PC-9 (cell line): ENCODE data around the gene KLHL17. TPM values are rescaled to one million over a fixed set of nuclear protein-coding genes. Genes with fewer than 3 reads are reported as not detected.
"Not testable (repeated sequence)": the region's sequence is repeated elsewhere in the genome, so short reads cannot be mapped to it uniquely, and the experiment has no call there.

Experiments used
- BruUV-seq: library from RNA; stranded (reverse); fragments of 400-500 nt; replicated peaks from 2 replicates; lab custom pipeline; 2021; lab: Mats Ljungman, UMichigan
- CTCF ChIA-PET: fragments of 300-600 bp; sonication (Branson Sonifier 250); formaldehyde crosslinking; loops from one replicate; lab custom pipeline; 2022; ENCODE audit warnings: antibody characterized with exemption; lab: Charles Lee
- POLR2A ChIA-PET: fragments of 300-600 bp; sonication (Branson Sonifier 250); formaldehyde crosslinking; loops from one replicate; lab custom pipeline; 2022; ENCODE audit warnings: antibody characterized with exemption; ENCODE audit not compliant: unreplicated experiment; lab: Charles Lee
- DNase-seq, 2 experiments: peaks; one replicate each; pipeline versions ENCODE4 v3.0.0 to v3.0.0-alpha.2; 2015 to 2022; ENCODE audit warnings: mixed read lengths in 1 of 2
- H2AFZ ChIP-seq: fragments of 200-600 bp; sonication (generic); 2 replicates; pipeline ENCODE4 v1.8.1; 2017; ENCODE audit warnings: antibody characterized with exemption
- H3F3A ChIP-seq: fragments of 200-600 bp; sonication (generic); 2 replicates; pipeline ENCODE4 v1.8.1; 2017; ENCODE audit warnings: antibody characterized with exemption, mild to moderate bottlenecking, low read depth; ENCODE audit not compliant: insufficient read depth
- H3K27ac ChIP-seq: fragments of 200-600 bp; sonication (generic); 2 replicates; pipeline ENCODE4 v1.6.1; 2016; ENCODE audit warnings: mixed run types
- H3K27me3 ChIP-seq: fragments of 200-600 bp; sonication (generic); 2 replicates; pipeline ENCODE4 v1.6.1; 2016; ENCODE audit warnings: low read depth, mixed run types; ENCODE audit not compliant: insufficient read depth
- H3K36me3 ChIP-seq: fragments of 200-600 bp; sonication (generic); 2 replicates; pipeline ENCODE4 v1.6.1; 2016; ENCODE audit warnings: low read depth, mixed run types
- H3K4me1 ChIP-seq: fragments of 200-600 bp; sonication (generic); replicated peaks from 2 replicates; pipeline ENCODE4 v1.6.1; 2016; ENCODE audit warnings: mixed run types; ENCODE audit not compliant: insufficient read depth
- H3K4me2 ChIP-seq: fragments of 200-600 bp; sonication (generic); 2 replicates; pipeline ENCODE4 v1.6.1; 2017; ENCODE audit warnings: mixed run types
- H3K4me3 ChIP-seq: fragments of 200-600 bp; sonication (generic); 2 replicates; pipeline ENCODE4 v1.6.1; 2016; ENCODE audit warnings: mixed run types
- H3K79me2 ChIP-seq: fragments of 200-600 bp; sonication (generic); 2 replicates; pipeline ENCODE4 v1.6.1; 2017; ENCODE audit warnings: low read depth, mixed run types
- H3K9me2 ChIP-seq: fragments of 200-600 bp; sonication (generic); 2 replicates; pipeline ENCODE4 v1.8.1; 2017; ENCODE audit warnings: mild to moderate bottlenecking; ENCODE audit not compliant: insufficient read depth
- H3K9me3 ChIP-seq: fragments of 200-600 bp; sonication (generic); 2 replicates; pipeline ENCODE4 v1.8.1; 2016; ENCODE audit warnings: low read depth; ENCODE audit not compliant: insufficient read depth
- H4K20me1 ChIP-seq: fragments of 200-600 bp; sonication (generic); 2 replicates; pipeline ENCODE4 v1.8.1; 2017; ENCODE audit not compliant: insufficient read depth
- EZH2 ChIP-seq: fragments of 200-600 bp; sonication (generic); IDR thresholded peaks from 2 replicates; pipeline ENCODE4 v1.8.0; 2017; ENCODE audit warnings: antibody characterized with exemption, low read depth
- intact Hi-C: fragments of 100-400 bp; cut with micrococcal nuclease; formaldehyde crosslinking; loops from one replicate; pipeline ENCODE4 v1.10.0; 2022; ENCODE audit not compliant: unreplicated experiment
- total RNA-seq: library from RNA; stranded (reverse); gene quantifications from 2 replicates; pipeline ENCODE4 v1.2.3, GENCODE V29; 2021
- TF ChIP-seq, protein P1 (sequence below): fragments of 200-600 bp; sonication (generic); conservative IDR thresholded peaks from 2 replicates; pipeline ENCODE4 v1.6.1; 2017; ENCODE audit warnings: mixed run types, antibody characterized with exemption, mild to moderate bottlenecking, moderate library complexity

The KLHL17 gene
- total RNA-seq, 1 experiment from 2014 or later, result 22.7 TPM

DNA sequence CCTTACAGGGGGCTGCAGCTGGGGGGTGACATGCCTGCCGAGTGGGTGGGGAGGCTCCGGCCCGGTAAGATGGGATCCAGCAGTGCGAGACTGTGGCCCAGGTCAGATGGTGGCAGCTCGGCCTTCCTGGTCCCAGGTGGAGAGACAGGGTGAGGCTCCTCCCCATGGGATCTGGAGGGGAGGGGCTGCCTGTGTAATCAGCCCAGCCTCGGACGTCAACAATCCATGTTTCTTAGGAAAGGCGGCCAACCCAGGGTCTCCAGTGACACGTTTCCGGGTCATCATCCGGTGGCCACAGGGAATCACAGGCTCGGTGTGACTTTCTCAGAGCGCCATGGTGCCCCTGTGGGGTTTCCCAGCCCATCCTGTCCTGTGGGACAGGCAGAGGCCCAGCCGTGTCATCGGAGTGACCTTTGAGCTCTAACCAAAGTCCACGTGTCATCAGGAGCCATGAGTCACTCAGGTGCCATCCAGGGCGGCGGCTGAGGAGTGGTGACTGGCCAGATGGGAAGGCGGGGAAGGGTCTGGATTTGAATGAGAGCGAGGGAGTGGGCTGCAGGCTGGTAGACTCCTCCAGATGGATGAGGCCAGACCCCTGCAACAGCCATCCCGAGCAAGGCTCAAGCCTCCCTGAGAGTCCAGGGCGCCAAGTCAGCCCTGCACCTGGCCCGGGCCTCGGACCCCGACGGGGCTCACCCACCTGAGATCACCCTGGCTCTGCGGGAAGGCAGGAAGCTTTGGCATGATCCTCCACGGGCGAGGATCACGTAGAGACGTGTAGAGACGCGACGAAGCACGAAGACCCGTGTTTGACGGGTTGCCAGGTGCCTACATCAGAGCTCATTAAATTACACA, 46.1 kb downstream of the KLHL17 start:
- intact Hi-C loops, result loop anchor here (10.0 kb wide), 1 partner anchor 298 kb away; the partner anchor contains the start of genes ACAP3 and PUSL1
- Histone ChIP-seq H3K27ac (peak overlapping the region; percentile 48), H3F3A (peaks cover 25% of the 10 kb centered on the region; the same call in 1 of the 2 replicates)

DNA sequence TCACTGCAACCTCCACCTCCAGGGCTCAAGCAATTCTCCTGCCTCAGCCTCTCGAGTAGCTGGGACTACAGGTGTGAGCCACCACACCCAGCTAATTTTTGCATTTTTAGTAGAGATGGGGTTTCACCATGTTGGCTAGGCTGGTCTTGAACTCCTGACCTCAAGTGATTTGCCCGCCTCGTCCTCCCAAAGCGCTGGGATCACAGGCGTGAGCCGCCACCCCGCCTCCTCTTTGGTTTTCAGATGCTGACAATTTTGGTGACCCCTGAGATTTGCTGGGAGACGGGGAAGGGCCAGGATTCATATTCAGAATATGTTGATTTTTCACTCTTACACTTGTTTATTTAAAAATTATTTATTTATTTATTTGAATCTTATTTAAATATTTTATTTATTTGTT, 49.7 kb downstream of the KLHL17 start:
- DNase-seq, H3K79me2 ChIP-seq, POLR2A ChIA-PET, H3K27me3 ChIP-seq, H3K27ac ChIP-seq, CTCF ChIA-PET, H3K4me3 ChIP-seq, intact Hi-C loops, H3K9me3 ChIP-seq, H3K36me3 ChIP-seq, H3K4me2 ChIP-seq, H3K9me2 ChIP-seq, H2AFZ ChIP-seq, BruUV-seq, H4K20me1 ChIP-seq: not testable (repeated sequence)
- peaks cover 29% of the 10 kb centered on the region for H3F3A ChIP-seq
- H3K4me1 ChIP-seq, result peaks cover 27% of the 10 kb centered on the region

More for the DNA sequence above, 46.1 kb downstream of the KLHL17 start:
- Histone ChIP-seq H4K20me1 (peaks cover 6% of the 10 kb centered on the region; the same call in 1 of the 2 replicates), H3K9me3 (no peaks in the 10 kb centered on the region), H3K79me2 (peaks cover 13% of the 10 kb centered on the region), H3K4me2 (peak overlapping the region; percentile 66), H3K4me1 (peaks cover 15% of the 10 kb centered on the region), H2AFZ (no peak overlapping the region), H3K9me2 (no peaks in the 10 kb centered on the region), H3K36me3 (no peaks in the 10 kb centered on the region), H3K27me3 (no peaks in the 10 kb centered on the region), H3K4me3 (peak overlapping the region; percentile 23; the same call in 1 of the 2 replicates)
- TF ChIP-seq, protein P1, sequence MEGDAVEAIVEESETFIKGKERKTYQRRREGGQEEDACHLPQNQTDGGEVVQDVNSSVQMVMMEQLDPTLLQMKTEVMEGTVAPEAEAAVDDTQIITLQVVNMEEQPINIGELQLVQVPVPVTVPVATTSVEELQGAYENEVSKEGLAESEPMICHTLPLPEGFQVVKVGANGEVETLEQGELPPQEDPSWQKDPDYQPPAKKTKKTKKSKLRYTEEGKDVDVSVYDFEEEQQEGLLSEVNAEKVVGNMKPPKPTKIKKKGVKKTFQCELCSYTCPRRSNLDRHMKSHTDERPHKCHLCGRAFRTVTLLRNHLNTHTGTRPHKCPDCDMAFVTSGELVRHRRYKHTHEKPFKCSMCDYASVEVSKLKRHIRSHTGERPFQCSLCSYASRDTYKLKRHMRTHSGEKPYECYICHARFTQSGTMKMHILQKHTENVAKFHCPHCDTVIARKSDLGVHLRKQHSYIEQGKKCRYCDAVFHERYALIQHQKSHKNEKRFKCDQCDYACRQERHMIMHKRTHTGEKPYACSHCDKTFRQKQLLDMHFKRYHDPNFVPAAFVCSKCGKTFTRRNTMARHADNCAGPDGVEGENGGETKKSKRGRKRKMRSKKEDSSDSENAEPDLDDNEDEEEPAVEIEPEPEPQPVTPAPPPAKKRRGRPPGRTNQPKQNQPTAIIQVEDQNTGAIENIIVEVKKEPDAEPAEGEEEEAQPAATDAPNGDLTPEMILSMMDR, result no peak
- TF ChIP-seq EZH2, result no peak
- CTCF ChIA-PET, result no interaction called here
- POLR2A ChIA-PET, result interaction anchor here (0.6 kb wide), 1 partner anchor 58 kb away, joined by 12 read pairs; no protein-coding TSS in a partner anchor
- BruUV-seq, result no TSS peak
- peak; percentile 67 to 80 for DNase-seq

DNA sequence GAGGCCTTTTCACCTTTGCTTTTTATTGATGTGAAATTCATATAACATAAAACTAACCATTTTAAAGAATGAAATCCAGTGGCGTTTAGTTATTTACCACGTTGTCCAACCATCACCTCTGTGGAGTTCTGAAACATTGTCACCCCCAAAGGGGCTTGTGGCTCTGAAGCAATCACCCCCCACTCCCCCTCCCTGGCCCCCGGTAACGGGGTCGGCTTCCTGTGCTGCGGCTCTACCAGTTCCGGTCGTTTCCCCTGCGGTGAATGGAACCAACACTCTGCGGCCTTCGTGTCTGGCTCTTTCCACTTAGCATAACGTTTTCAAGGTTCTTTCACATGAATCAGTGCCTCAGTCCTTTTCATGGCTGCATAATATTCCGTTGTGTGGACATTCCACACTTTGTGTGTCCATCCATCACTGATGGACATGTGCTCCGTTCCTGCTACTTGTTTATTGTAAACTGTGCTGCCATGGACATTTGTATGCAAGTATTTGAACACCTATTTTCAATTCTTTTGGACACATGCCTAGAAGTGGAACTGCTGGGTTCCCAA, 51.1 kb downstream of the KLHL17 start:
- H2AFZ ChIP-seq, result no peak overlapping the region
- no peaks in the 10 kb centered on the region for H3K36me3 ChIP-seq
- no peak for TF ChIP-seq EZH2
- TF ChIP-seq, protein P1, result no peak
- H4K20me1 ChIP-seq, result no peaks in the 10 kb centered on the region
- DNase-seq, result no peak
- no peak overlapping the region for H3K4me2 ChIP-seq
- no peaks in the 10 kb centered on the region for H3K9me2 ChIP-seq
- H3K27me3 ChIP-seq, result no peaks in the 10 kb centered on the region
- no peaks in the 10 kb centered on the region for H3K9me3 ChIP-seq
- no TSS peak for BruUV-seq
- CTCF ChIA-PET, result no interaction called here
- no peaks in the 10 kb centered on the region for H3K79me2 ChIP-seq
- peaks cover 36% of the 10 kb centered on the region for H3F3A ChIP-seq
- peaks cover 17% of the 10 kb centered on the region for H3K4me1 ChIP-seq
- intact Hi-C loops, result no loop called here
- no peak overlapping the region for H3K4me3 ChIP-seq
- POLR2A ChIA-PET, result no interaction called here
- H3K27ac ChIP-seq, result no peak overlapping the region

DNA sequence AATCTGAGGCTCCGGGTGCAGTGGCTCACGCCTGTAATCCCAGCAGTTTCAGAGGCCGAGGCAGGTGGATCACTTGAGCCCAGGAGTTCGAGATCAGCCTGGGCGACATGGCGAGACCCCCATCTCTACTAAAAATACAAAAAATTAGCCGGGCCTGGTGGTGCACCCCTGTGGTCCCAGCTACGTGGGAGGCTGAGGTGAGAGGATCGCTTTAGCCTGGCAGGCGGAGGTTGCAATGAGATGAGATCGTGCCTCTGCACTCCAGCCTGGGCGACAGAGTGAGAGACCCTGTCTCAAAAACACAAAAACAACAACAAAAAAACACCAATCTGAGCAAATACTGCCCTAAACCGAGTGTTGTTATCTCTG, 52.3 kb downstream of the KLHL17 start:
- POLR2A ChIA-PET, result not testable (repeated sequence)
- CTCF ChIA-PET, result interaction anchor here (0.9 kb wide), 1 partner anchor 50 kb away, joined by 3 read pairs; no protein-coding TSS in a partner anchor

More for the DNA sequence above, 52.3 kb downstream of the KLHL17 start:
- H3K4me1 ChIP-seq, result peaks cover 12% of the 10 kb centered on the region
- not testable (repeated sequence) for H3K36me3 ChIP-seq, H3K79me2 ChIP-seq, H3K9me2 ChIP-seq, H3K27me3 ChIP-seq, BruUV-seq, H4K20me1 ChIP-seq, DNase-seq, H3K9me3 ChIP-seq
- intact Hi-C loops, result loop anchor here (1.0 kb wide), 1 partner anchor 11 kb away; no protein-coding TSS in a partner anchor
- H2AFZ ChIP-seq, result peak overlapping the region; percentile 67; the same call in 1 of the 2 replicates
- H3F3A ChIP-seq, result peaks cover 32% of the 10 kb centered on the region
- peak overlapping the region; percentile 87 for H3K4me2 ChIP-seq
- H3K4me3 ChIP-seq, result peak overlapping the region; percentile 65
- peak overlapping the region; percentile 74 for H3K27ac ChIP-seq
